ENCODE results near the gene LTB4R.
"Not testable (repeated sequence)": the region's sequence is repeated elsewhere in the genome, so short reads cannot be mapped to it uniquely, and the experiment has no call there.

Gene LTB4R

GRCh38 chr14:24343795-24344660 is 32.7 kb downstream of the LTB4R start:
- no peak for DNase-seq (ENCODE audit: low read depth in 2 of 2)

DNA sequence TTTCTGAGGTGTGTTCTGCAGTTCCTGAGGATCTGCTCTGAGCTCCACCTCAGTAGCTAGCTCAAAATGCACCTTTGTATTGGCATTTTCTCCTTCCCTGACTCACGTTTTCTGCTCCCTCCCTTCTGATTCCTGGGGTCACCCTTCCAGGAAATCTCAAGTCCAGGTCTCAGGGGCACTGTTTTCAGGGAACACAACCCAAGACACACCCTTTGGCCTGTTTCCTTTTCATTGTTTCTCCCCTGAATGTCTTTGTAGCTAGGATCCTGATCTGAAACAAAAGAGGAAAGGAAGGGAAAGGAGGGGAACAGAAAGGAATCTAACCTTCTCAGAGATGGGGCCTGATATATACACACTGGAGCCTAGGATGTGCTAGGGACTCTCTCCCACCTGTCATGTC is 35.8 kb downstream of the LTB4R start:
- no peak for DNase-seq (ENCODE audit: low read depth in 2 of 2)

DNA sequence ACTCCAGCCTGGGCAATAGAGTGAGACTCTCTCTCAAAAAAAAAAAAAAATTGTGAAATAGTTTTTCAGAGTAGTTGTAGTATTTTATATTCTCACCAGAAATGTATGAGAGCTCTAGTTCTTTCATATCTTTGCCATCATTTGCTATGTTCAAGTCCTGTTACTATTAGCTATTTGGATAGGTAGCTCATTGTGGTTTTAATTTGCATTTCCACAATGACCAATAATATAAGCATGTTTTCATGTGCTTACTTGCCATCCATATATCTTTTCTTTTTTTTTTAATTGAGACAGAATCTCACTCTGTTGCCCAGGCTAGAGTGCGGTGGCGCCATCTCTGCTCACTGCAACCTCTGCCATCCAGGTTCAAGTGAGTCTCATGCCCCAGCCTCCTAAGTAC is 36.9 kb downstream of the LTB4R start:
- DNase-seq (ENCODE audit: low read depth in 2 of 2), result no peak

DNA sequence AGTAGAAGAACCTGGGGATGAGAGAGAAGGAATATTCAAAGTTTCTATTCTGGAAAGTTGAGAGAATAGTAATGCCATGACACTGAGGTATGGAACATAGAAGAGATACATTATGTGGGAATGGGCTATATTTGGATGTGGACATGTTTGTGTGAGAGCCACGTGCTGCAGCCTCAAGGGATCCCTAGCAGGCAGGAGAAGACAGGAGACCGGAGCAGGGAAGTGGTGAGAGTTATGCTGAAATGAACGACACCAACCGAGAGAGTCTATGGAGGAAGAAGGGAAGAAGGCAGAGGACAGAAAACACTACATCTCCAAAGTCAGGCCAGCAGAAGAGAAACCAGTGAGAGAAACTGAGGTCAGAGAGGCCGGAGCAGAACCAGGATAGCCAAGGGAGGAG is 38.4 kb downstream of the LTB4R start:
- no peak for DNase-seq (ENCODE audit: low read depth in 2 of 2)

DNA sequence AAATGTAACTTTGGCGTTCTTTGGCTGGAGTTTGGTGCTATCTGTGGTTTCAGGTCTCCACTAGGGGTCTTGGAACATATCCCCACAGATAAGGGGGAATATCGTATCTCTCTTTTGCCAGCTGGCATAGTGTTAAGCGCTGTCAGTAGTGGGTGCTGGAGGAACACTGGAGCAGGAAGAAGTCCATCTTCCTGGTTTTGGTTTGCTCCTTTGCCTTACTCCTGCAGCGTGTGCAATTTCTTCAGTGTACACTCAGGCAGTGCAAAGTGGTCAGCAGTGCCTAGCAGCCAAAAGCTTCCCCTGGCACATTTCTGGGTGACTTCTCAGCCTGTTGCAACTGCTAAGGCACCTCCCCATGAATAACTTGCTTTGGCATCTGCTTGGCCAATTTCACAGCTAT is 40.2 kb downstream of the LTB4R start:
- no peak for DNase-seq (ENCODE audit: low read depth in 2 of 2)

GRCh38 chr14:24353559-24354481 is 42.5 kb downstream of the LTB4R start:
- no peak for DNase-seq (ENCODE audit: low read depth in 2 of 2)

GRCh38 chr14:24354482-24354825 is 43.2 kb downstream of the LTB4R start:
- not testable (repeated sequence) for DNase-seq (ENCODE audit: low read depth in 2 of 2)

DNA sequence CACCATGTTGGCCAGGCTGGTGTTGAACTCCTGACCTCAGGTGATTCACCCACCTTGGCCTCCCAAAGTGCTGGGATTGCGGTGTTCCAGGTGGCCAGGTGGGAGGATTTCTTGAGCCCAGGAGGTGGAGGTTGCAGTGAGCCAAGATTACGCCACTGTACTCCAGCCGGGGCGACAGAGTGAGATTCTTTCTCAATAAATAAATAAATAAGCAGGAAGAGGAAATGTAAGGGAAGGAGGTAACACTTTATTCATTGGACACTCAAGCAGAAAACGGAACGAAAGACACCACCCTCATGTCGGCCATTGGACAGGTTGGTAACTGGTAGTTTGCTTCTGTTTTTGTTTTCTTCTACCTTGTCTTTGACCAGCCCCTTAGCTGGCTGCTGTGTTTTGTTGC is 43.7 kb downstream of the LTB4R start:
- no peak for DNase-seq (ENCODE audit: low read depth in 2 of 2)

- no peak for DNase-seq (ENCODE audit: low read depth in 2 of 2)
These were observed 44.9 kb downstream of the LTB4R start for GRCh38 chr14:24356208-24356607.

- no peak for DNase-seq (ENCODE audit: low read depth in 2 of 2)
These were observed 49.0 kb downstream of the LTB4R start for GRCh38 chr14:24360281-24360680.

GRCh38 chr14:24361326-24361725 is 50.0 kb downstream of the LTB4R start:
- no peak for DNase-seq (ENCODE audit: low read depth in 2 of 2)

DNA sequence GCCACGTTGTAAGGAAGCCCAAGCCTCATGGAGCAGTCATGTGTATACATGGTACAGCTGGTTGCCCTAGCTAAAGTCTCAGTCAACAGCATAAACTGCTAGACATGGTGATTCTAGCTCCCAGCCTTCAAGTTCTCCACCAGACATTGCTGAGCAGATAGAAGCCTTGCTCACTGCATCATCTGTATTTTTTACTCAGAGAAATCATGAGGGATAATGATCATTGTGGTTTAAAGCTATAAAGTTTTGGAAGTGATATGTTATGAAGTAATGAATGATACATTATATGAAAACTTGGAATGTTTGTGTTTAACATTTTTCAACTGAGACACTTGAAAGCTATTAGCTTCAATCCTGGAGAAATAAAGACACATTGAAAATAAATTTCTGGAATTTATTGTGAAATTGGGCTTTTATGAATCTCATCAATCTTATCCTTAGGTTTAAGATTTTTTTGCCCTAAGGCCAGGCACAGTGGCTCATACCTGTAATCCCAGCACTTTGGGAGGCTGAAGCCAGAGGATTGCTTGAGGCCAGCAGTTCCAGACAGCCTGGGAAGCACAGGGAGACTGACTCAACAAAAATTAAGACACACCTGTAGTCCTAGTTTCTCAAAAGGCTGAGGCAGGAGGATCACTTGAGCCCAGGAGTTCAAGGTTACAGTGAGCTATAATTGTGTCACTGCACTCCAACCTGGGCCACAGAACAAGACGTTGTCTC is 51.1 kb downstream of the LTB4R start:
- DNase-seq (ENCODE audit: low read depth in 2 of 2), result no peak

- DNase-seq (ENCODE audit: low read depth in 2 of 2), result no peak
These were observed 52.1 kb downstream of the LTB4R start for GRCh38 chr14:24363401-24363800.

DNA sequence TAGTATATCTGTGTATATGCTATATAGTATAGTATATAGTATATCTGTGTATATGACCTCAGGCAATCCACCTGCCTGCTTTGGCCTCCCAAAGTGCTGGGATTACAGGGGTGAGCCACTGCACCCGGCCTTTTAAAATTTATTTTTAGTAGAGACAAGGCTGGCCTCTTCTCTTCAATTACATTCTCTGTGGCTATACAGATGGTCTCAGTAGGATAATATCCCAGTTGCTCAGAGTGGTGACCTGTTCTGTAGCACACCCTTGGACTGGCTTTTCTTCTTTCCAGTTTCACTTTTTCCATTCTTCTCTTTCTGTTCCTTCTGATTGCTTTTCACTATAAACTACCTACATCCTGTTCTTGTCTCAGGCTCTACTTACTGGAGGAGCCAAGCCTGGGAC is 53.5 kb downstream of the LTB4R start:
- DNase-seq (ENCODE audit: low read depth in 2 of 2), result no peak

DNA sequence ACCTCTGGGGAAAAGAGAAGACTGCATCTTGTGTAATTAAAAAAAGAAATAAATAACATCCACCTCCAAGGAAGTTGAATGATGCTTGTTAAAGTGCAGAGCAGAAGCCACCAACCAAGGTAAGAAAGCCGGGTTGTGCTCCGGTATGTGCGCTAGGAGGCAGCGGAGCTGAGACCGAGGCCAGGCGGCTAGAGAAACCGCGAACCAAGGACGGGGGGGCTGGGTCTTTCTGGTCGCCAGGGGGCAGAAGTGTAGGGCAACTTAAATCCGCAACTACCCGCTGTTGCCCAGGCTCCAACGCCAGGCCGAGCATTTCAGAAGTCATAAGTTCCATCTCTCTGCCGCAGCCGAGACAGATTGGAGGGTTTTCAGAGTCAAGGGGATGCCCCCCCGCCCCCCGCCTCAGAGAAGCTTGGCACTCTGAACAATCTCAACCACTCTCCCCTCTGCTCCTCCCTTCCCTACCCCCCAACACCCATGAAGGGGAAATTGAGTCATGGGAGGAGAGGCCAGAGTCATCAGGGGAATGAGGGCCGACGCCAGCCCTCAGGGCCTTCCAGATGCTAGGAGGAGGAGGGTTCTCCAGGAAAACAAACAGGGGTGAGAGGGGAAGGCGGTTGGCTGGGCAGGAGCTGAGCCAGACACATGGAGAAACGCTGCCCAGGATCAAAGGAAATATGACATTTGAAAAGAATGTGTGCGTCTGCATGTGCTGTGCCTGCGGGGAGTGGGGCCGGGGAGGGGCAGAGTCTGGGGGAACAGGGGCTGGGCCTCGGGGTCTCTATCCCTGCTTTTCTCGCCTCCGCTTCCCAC is 54.5 kb downstream of the LTB4R start:
- DNase-seq (ENCODE audit: low read depth in 2 of 2), result peak; percentile 27 to 45

DNA sequence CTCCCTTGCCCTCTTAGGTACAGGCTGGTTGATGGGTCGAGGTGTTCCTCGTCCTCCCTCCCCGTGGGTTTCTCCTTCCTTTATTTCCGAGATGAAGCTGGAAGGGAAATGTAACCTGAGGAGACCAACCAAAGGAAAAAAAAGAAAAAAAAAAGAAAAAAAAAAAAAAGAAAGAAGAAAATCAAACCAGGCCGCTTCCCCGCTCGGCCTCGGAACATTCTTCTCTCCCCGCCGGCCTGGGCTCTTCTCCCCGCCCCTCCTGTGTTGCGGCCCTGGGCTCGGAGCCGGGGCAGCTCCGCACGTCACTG is 55.1 kb downstream of the LTB4R start:
- DNase-seq (ENCODE audit: low read depth in 2 of 2), result no peak

GRCh38 chr14:24366721-24367513 is 55.6 kb downstream of the LTB4R start:
- DNase-seq (ENCODE audit: low read depth in 2 of 2), result no peak

Measured in stimulated activated CD8-positive, alpha-beta memory T cell treated with anti-CD3 and anti-CD28 coated beads, Interleukin-15, amount 100 ng/mL, for 4 hours (primary cell).